H1 (cell line): ENCODE results near the gene KRT34. TPM values are rescaled to one million over a fixed set of nuclear protein-coding genes. Genes with fewer than 3 reads are reported as not detected.

ENCODE experiments used
- CTCF ChIA-PET: fragments of 300-600 bp; sonication (Branson Sonifier 250); formaldehyde crosslinking; loops from one replicate; lab custom pipeline; 2021; ENCODE audit not compliant: partially characterized antibody; lab: Charles Lee
- POLR2A ChIA-PET: fragments of 300-600 bp; sonication (Branson Sonifier 250); formaldehyde crosslinking; loops from one replicate; lab custom pipeline; 2021; ENCODE audit warnings: inconsistent platforms; ENCODE audit not compliant: partially characterized antibody; lab: Charles Lee
- DNase-seq, 2 experiments: peaks; one replicate each; pipeline versions ENCODE4 v3.0.0 to v3.0.0-alpha.2; 2010 to 2022; ENCODE audit warnings: low spot score in 2 of 2, low read depth in 1 of 2, mixed read lengths in 1 of 2
- FAIRE-seq: peaks from 2 replicates; lab custom pipeline; 2011; peaks lifted over from hg19 to GRCh38; lab: Jason Lieb, UNC
- H2AFZ ChIP-seq: 2 replicates; pipeline ENCODE4 v1.8.1; 2012; ENCODE audit warnings: low read length, inconsistent platforms
- H2AK5ac ChIP-seq: 2 replicates; pipeline ENCODE4 v1.6.1; 2013; ENCODE audit warnings: low read depth, low read length
- H2BK120ac ChIP-seq: replicated peaks from 2 replicates; pipeline ENCODE3; 2013; ENCODE audit warnings: low read depth, low read length, inconsistent platforms
- H2BK12ac ChIP-seq: 2 replicates; pipeline ENCODE4 v1.6.1; 2013; ENCODE audit warnings: low read depth, low read length
- H2BK15ac ChIP-seq: 2 replicates; pipeline ENCODE4 v1.6.1; 2013; ENCODE audit warnings: low read length
- H2BK20ac ChIP-seq: 2 replicates; pipeline ENCODE4 v1.6.1; 2013; ENCODE audit warnings: low read length
- H2BK5ac ChIP-seq: 2 replicates; pipeline ENCODE4 v1.6.1; 2013; ENCODE audit warnings: low read depth, low read length
- H3K14ac ChIP-seq: 2 replicates; pipeline ENCODE4 v1.6.1; 2013; ENCODE audit warnings: inconsistent platforms; ENCODE audit not compliant: insufficient read length
- H3K18ac ChIP-seq: 2 replicates; pipeline ENCODE4 v1.6.1; 2013; ENCODE audit warnings: low read length; ENCODE audit errors: extremely low read depth
- H3K23ac ChIP-seq: 2 replicates; pipeline ENCODE4 v1.6.1; 2013; ENCODE audit warnings: inconsistent platforms; ENCODE audit not compliant: insufficient read length
- H3K23me2 ChIP-seq: 2 replicates; pipeline ENCODE4 v1.6.1; 2013; ENCODE audit warnings: low read depth, low read length
- H3K27ac ChIP-seq: 2 replicates; pipeline ENCODE4 v1.6.1; 2011; ENCODE audit warnings: low read depth, low read length, inconsistent platforms
- H3K27me3 ChIP-seq, 4 experiments: replicated peaks in 1 of 4; 1 replicate in 1 of 4; 2 replicates in 3 of 4; pipeline versions ENCODE4 v1.6.1 to v1.8.1; 2011 to 2013; ENCODE audit warnings: low read length in 3 of 4, mild to moderate bottlenecking in 3 of 4, inconsistent platforms in 2 of 4, mixed read lengths in 2 of 4, moderate library complexity in 1 of 4; ENCODE audit not compliant: control insufficient read depth in 3 of 4, insufficient read depth in 3 of 4; ENCODE audit errors: extremely low read depth in 1 of 4
- H3K36me3 ChIP-seq, 4 experiments: 2 replicates each; pipeline versions ENCODE4 v1.6.1 to v1.8.1; 2011 to 2013; ENCODE audit warnings: mild to moderate bottlenecking in 4 of 4, low read length in 3 of 4, moderate library complexity in 2 of 4, control low read depth in 1 of 4, inconsistent platforms in 1 of 4; ENCODE audit not compliant: insufficient read depth in 4 of 4, control insufficient read depth in 2 of 4
- H3K4ac ChIP-seq: replicated peaks from 2 replicates; pipeline ENCODE3; 2013; ENCODE audit warnings: low read length, low read depth, mixed read lengths, inconsistent platforms; ENCODE audit not compliant: insufficient read length
- H3K4me1 ChIP-seq, 4 experiments: replicated peaks in 1 of 4; 1 replicate in 1 of 4; 2 replicates in 3 of 4; pipeline versions ENCODE4 v1.6.1 to v1.8.1; 2011 to 2013; ENCODE audit warnings: low read length in 3 of 4, inconsistent platforms in 2 of 4, mixed read lengths in 1 of 4; ENCODE audit not compliant: insufficient read depth in 4 of 4, control insufficient read depth in 3 of 4
- H3K4me2 ChIP-seq, 2 experiments: 2 replicates each; pipeline versions ENCODE4 v1.6.1 to v1.8.1; 2011 to 2013; ENCODE audit warnings: low read depth in 2 of 2, low read length in 2 of 2, control low read depth in 1 of 2, inconsistent platforms in 1 of 2, mild to moderate bottlenecking in 1 of 2; ENCODE audit not compliant: insufficient read depth in 1 of 2
- H3K4me3 ChIP-seq, 4 experiments: fragments of 200-600, 300-600 bp in 1 of 4; sonication (generic), shearing (Covaris generic), sonication (Bioruptor Twin) in 1 of 4; 2 replicates each; pipeline versions ENCODE4 v1.5.1 to v1.8.1; 2011 to 2016; ENCODE audit warnings: low read length in 4 of 4, low read depth in 3 of 4, control low read depth in 2 of 4, inconsistent platforms in 2 of 4, mild to moderate bottlenecking in 2 of 4, mixed read lengths in 1 of 4, moderate library complexity in 1 of 4; ENCODE audit not compliant: insufficient read depth in 2 of 4; ENCODE audit errors: extremely low read depth in 1 of 4
- H3K56ac ChIP-seq: replicated peaks from 2 replicates; pipeline ENCODE3; 2013; ENCODE audit warnings: low read depth, mild to moderate bottlenecking, mixed read lengths, low read length, inconsistent platforms; ENCODE audit not compliant: insufficient read length
- H3K79me1 ChIP-seq: 2 replicates; pipeline ENCODE4 v1.6.1; 2013; ENCODE audit warnings: low read depth, low read length, control low read depth
- H3K79me2 ChIP-seq, 2 experiments: 2 replicates each; pipeline versions ENCODE4 v1.6.1 to v1.8.1; 2012 to 2013; ENCODE audit warnings: low read length in 2 of 2, mild to moderate bottlenecking in 2 of 2, inconsistent platforms in 1 of 2; ENCODE audit not compliant: insufficient read depth in 2 of 2, control insufficient read depth in 1 of 2
- H3K9ac ChIP-seq, 4 experiments: replicated peaks in 1 of 4; 1 replicate in 1 of 4; 2 replicates in 3 of 4; pipeline versions ENCODE4 v1.6.1 to v1.8.1; 2011 to 2013; ENCODE audit warnings: low read depth in 3 of 4, low read length in 3 of 4, control low read depth in 2 of 4, mild to moderate bottlenecking in 2 of 4, moderate library complexity in 2 of 4, inconsistent platforms in 1 of 4; ENCODE audit errors: extremely low read depth in 1 of 4
- H3K9me3 ChIP-seq, 2 experiments: 2 replicates each; pipeline versions ENCODE4 v1.6.1 to v1.8.1; 2012 to 2013; ENCODE audit warnings: mild to moderate bottlenecking in 2 of 2, moderate library complexity in 2 of 2, control low read depth in 1 of 2, inconsistent platforms in 1 of 2, low read depth in 1 of 2, low read length in 1 of 2, mixed read lengths in 1 of 2; ENCODE audit not compliant: insufficient read depth in 2 of 2
- H4K20me1 ChIP-seq, 2 experiments: replicated peaks in 1 of 2; 2 replicates each; pipeline versions ENCODE3 to v1.8.1; 2011 to 2013; ENCODE audit warnings: inconsistent platforms in 2 of 2, low read length in 2 of 2, mild to moderate bottlenecking in 1 of 2; ENCODE audit not compliant: insufficient read depth in 2 of 2, control insufficient read depth in 1 of 2
- H4K5ac ChIP-seq: 2 replicates; pipeline ENCODE4 v1.6.1; 2013; ENCODE audit warnings: low read length, low read depth, mixed read lengths, inconsistent platforms; ENCODE audit not compliant: insufficient read length
- H4K8ac ChIP-seq: 2 replicates; pipeline ENCODE4 v1.8.0; 2013; ENCODE audit warnings: mild to moderate bottlenecking, moderate library complexity, low read length, inconsistent platforms; ENCODE audit not compliant: insufficient read depth; ENCODE audit errors: extremely low read depth
- H4K91ac ChIP-seq: replicated peaks from 2 replicates; pipeline ENCODE3; 2013; ENCODE audit warnings: low read length, mixed read lengths, inconsistent platforms; ENCODE audit not compliant: insufficient read length
- ASH2L ChIP-seq: fragments of 200-600, 300-600 bp; sonication (generic); IDR thresholded peaks from one replicate; pipeline ENCODE4 v1.7.1; 2017; ENCODE audit warnings: low read length
- WGBS, 2 experiments: shearing (Covaris generic) in 1 of 2; methylation state at CpG; one replicate each; pipeline versions ENCODE4 v1.1.6 to v1.1.7; 2013 to 2015; ENCODE audit warnings: low lambda C conversion rate in 2 of 2, mixed read lengths in 2 of 2, inconsistent platforms in 1 of 2, low coverage in 1 of 2, missing lambda C conversion rate in 1 of 2; ENCODE audit not compliant: insufficient replicate concordance in 2 of 2, insufficient coverage in 1 of 2, insufficient read length in 1 of 2; ENCODE audit errors: extremely low coverage in 1 of 2, missing lambda C conversion rate in 1 of 2; 5-methylcytosine and 5-hydroxymethylcytosine counted together
- polyA plus RNA-seq, 7 experiments: library from polyadenylated mRNA; depleted of rRNA in 3 of 7; stranded (reverse) in 5 of 7; unstranded in 2 of 7; fragments of >200 nt in 5 of 7; fragments of 200-250 nt in 2 of 7; gene quantifications; 1 replicate in 5 of 7; 2 replicates in 1 of 7; 4 replicates in 1 of 7; pipeline versions ENCODE4 v1.2.1 to v1.2.3, GENCODE V29; 2011 to 2013; ENCODE audit warnings: missing spikeins in 2 of 7, mixed read lengths in 2 of 7
- total RNA-seq: library from RNA; stranded (reverse); fragmentation: NEBNext Ultra II Directional; extraction: Animal tissue kit (Norgen Biotek cat#: 25700); gene quantifications from 2 replicates; pipeline ENCODE4 v1.2.1, GENCODE V29; 2021

Gene KRT34
- total and polyA plus RNA-seq, 2 of the 8 experiments (the other 6 are each of a cell fraction or from before 2014, with no cell fraction given): not detected

- Histone ChIP-seq H3K27ac (no peak overlapping the region), H3K23me2 (no peaks in the 10 kb centered on the region), H2AK5ac (no peak overlapping the region), H2BK15ac (no peak overlapping the region), H3K18ac (no peak overlapping the region), H3K14ac (no peak overlapping the region), H3K9ac (no peak overlapping the region), H3K4me1 (no peaks in the 10 kb centered on the region), H3K4me2 (no peak overlapping the region), H4K91ac (no peak overlapping the region), H4K20me1 (no peaks in the 10 kb centered on the region), H3K79me2 (no peaks in the 10 kb centered on the region), H3K23ac (no peak overlapping the region), H2BK5ac (no peak overlapping the region), H4K8ac (no peak overlapping the region), H2BK120ac (no peak overlapping the region), H3K4me3 (no peak overlapping the region), H3K9me3 (peaks cover 0 to 10% of the 10 kb centered on the region in 2 experiments; a peak in 2 of 4 replicates), H2AFZ (no peak overlapping the region), H3K56ac (no peak overlapping the region), H3K27me3 (no peaks in the 10 kb centered on the region), H2BK12ac (no peak overlapping the region), H4K5ac (no peak overlapping the region), H3K4ac (no peak overlapping the region), H3K79me1 (no peaks in the 10 kb centered on the region), H2BK20ac (no peak overlapping the region), H3K36me3 (no peaks in the 10 kb centered on the region)
- ChIA-PET CTCF (interaction anchor here (0.6 to 1.5 kb wide), 5 partner anchors 9 to 301 kb away, joined by 3 to 6 read pairs (median 4); no protein-coding TSS in a partner anchor), POLR2A (interaction anchor here (1.0 kb wide), 1 partner anchor 27 kb away, joined by 3 read pairs; no protein-coding TSS in a partner anchor)
- FAIRE-seq: no peak
- no peak for TF ChIP-seq ASH2L
- 87% methylated on average over 3 of the region's 3 CpGs; no CpG with 5 or more reads in 1 of the 2 experiments for WGBS, 2 experiments
- DNase-seq: peak in 1 of 2 experiments; percentile 27
Measured at GRCh38 chr17:41340494-41340893, 41.6 kb downstream of the KRT34 start.
